HG03354 (cell line): ENCODE data around the gene SLC25A27.

Source experiments
- ATAC-seq: cut with Tn5 transposase; IDR thresholded peaks from one replicate; pipeline ENCODE4 v1.9.1; 2021; ENCODE audit warnings: mild to moderate bottlenecking; ENCODE audit not compliant: unreplicated experiment, poor library complexity, severe bottlenecking

Gene SLC25A27

GRCh38 chr6:46690911-46691451 lies 38.2 kb downstream of the SLC25A27 start:
- ATAC-seq: no peak

- no peak for ATAC-seq
Observed at GRCh38 chr6:46699970-46700369, 47.2 kb downstream of the SLC25A27 start.

GRCh38 chr6:46704562-46704961 lies 51.8 kb downstream of the SLC25A27 start:
- ATAC-seq: no peak

GRCh38 chr6:46706464-46706863 lies 53.7 kb downstream of the SLC25A27 start:
- no peak for ATAC-seq

GRCh38 chr6:46711491-46711890 lies 58.7 kb downstream of the SLC25A27 start:
- ATAC-seq: no peak

GRCh38 chr6:46715141-46715540 lies 62.4 kb downstream of the SLC25A27 start:
- ATAC-seq: no peak

GRCh38 chr6:46719099-46719498 lies 66.3 kb downstream of the SLC25A27 start:
- no peak for ATAC-seq

GRCh38 chr6:46720401-46720800 lies 67.6 kb downstream of the SLC25A27 start:
- no peak for ATAC-seq
